HepG2 (cell line): Measurements from ENCODE around the gene PLEKHA6. TPM values are rescaled to one million over a fixed set of nuclear protein-coding genes. Genes with fewer than 3 reads are reported as not detected.

Source experiments
- ATAC-seq: fragments of 200-7000 bp; cut with Tn5 transposase; 3 replicates; pipeline ENCODE4 v1.9.1; 2020; ENCODE audit warnings: mild to moderate bottlenecking, moderate library complexity
- BruUV-seq: library from RNA; stranded (reverse); fragments of 400-500 nt; replicated peaks from 2 replicates; lab custom pipeline; 2021; lab: Mats Ljungman, UMichigan
- CTCF ChIA-PET: fragments of 300-600 bp; formaldehyde crosslinking; extraction: SDS; loops from one replicate; lab custom pipeline; 2021; ENCODE audit warnings: low total read pairs, inconsistent platforms, low intra/inter-chr PET ratio; lab: Yijun Ruan, JAX
- POLR2A ChIA-PET: fragments of 350-600 bp; sonication (Branson Sonifier 250); formaldehyde crosslinking; loops from one replicate; lab custom pipeline; 2020; ENCODE audit warnings: antibody characterized with exemption, inconsistent platforms; lab: Yijun Ruan, JAX
- DNase-seq: peaks from one replicate; pipeline ENCODE4 v3.0.0-alpha.2; 2015; ENCODE audit warnings: low spot score
- FAIRE-seq: peaks from 3 replicates; lab custom pipeline; 2011; peaks lifted over from hg19 to GRCh38; lab: Jason Lieb, UNC
- H2AFZ ChIP-seq: one replicate; pipeline ENCODE4 v1.6.1; 2011; ENCODE audit warnings: low read length, inconsistent platforms
- H3K27ac ChIP-seq: fragments of 300-600 bp; 3 replicates; pipeline ENCODE4 v1.8.0; 2011; ENCODE audit warnings: mixed run types, mild to moderate bottlenecking, mixed read lengths, low read length, inconsistent platforms; ENCODE audit not compliant: insufficient read depth; ENCODE audit errors: extremely low read length
- H3K27me3 ChIP-seq, 2 experiments: fragments of 200-600 bp in 1 of 2; 2 replicates in 1 of 2; 3 replicates in 1 of 2; pipeline versions ENCODE4 v1.6.0 to v1.8.0; 2011; ENCODE audit warnings: low read length in 2 of 2, mild to moderate bottlenecking in 2 of 2, moderate library complexity in 2 of 2, inconsistent platforms in 1 of 2; ENCODE audit not compliant: insufficient read depth in 2 of 2, control insufficient read depth in 1 of 2
- H3K36me3 ChIP-seq, 2 experiments: fragments of 200-600 bp in 1 of 2; replicated peaks in 1 of 2; 2 replicates in 1 of 2; 3 replicates in 1 of 2; pipeline versions ENCODE4 v1.5.1 to v1.8.0; 2011; ENCODE audit warnings: low read length in 2 of 2, inconsistent platforms in 1 of 2; ENCODE audit not compliant: insufficient read depth in 2 of 2, control insufficient read depth in 1 of 2
- H3K4me1 ChIP-seq: 2 replicates; pipeline ENCODE4 v1.5.1; 2012; ENCODE audit warnings: low read length, inconsistent platforms; ENCODE audit not compliant: insufficient read depth
- H3K4me2 ChIP-seq: 2 replicates; pipeline ENCODE4 v1.6.0; 2011; ENCODE audit warnings: low read depth, low read length, inconsistent platforms
- H3K4me3 ChIP-seq, 3 experiments: fragments of 200-600 bp in 1 of 3; sonication (generic), shearing (Covaris generic) in 1 of 3; replicated peaks in 1 of 3; 2 replicates each; pipeline ENCODE4 v1.5.1; 2011 to 2016; ENCODE audit warnings: low read length in 3 of 3, inconsistent platforms in 2 of 3, low read depth in 2 of 3, mild to moderate bottlenecking in 2 of 3, control low read depth in 1 of 3, mixed read lengths in 1 of 3; ENCODE audit not compliant: insufficient read depth in 1 of 3
- H3K79me2 ChIP-seq: one replicate; pipeline ENCODE4 v1.6.1; 2011; ENCODE audit warnings: low read length, inconsistent platforms; ENCODE audit not compliant: insufficient read depth
- H3K9ac ChIP-seq: 2 replicates; pipeline ENCODE4 v1.6.0; 2011; ENCODE audit warnings: mild to moderate bottlenecking, low read depth, low read length, inconsistent platforms; ENCODE audit not compliant: insufficient read depth
- H3K9me3 ChIP-seq: 2 replicates; pipeline ENCODE4 v1.5.1; 2012; ENCODE audit warnings: mild to moderate bottlenecking, low read length
- H4K20me1 ChIP-seq: 2 replicates; pipeline ENCODE4 v1.6.0; 2011; ENCODE audit warnings: inconsistent platforms, mild to moderate bottlenecking, low read length, moderate library complexity; ENCODE audit not compliant: insufficient read depth
- E2F5 ChIP-seq: sonication (generic); formaldehyde crosslinking; conservative IDR thresholded peaks from 2 replicates; pipeline ENCODE4 v1.4.0; 2020; ENCODE audit warnings: missing genetic modification reagents
- HOXA9 ChIP-seq: sonication (generic); formaldehyde crosslinking; IDR thresholded peaks from 2 replicates; pipeline ENCODE4 v1.8.1; 2022; ENCODE audit warnings: missing genetic modification reagents, mild to moderate bottlenecking, moderate library complexity, borderline replicate concordance
- POLR2AphosphoS2 ChIP-seq: IDR thresholded peaks from 2 replicates; pipeline ENCODE4 v1.6.1; 2011; ENCODE audit warnings: low read depth, low read length, improper control_type of control experiment
- RBAK ChIP-seq: sonication (generic); formaldehyde crosslinking; IDR thresholded peaks from 2 replicates; pipeline ENCODE4 v1.5.1; 2020; ENCODE audit warnings: mild to moderate bottlenecking, missing genetic modification reagents
- RBM39 ChIP-seq: fragments of 200-400 bp; formaldehyde crosslinking; IDR thresholded peaks from one replicate; pipeline ENCODE4 v1.6.1; 2018; ENCODE audit warnings: antibody characterized with exemption, mild to moderate bottlenecking, low read depth, low read length; ENCODE audit not compliant: poor library complexity, severe bottlenecking
- TRAFD1 ChIP-seq: sonication (generic); formaldehyde crosslinking; IDR thresholded peaks from 2 replicates; pipeline ENCODE4 v1.5.1; 2020; ENCODE audit warnings: missing genetic modification reagents, mild to moderate bottlenecking, borderline replicate concordance
- TRIM24 ChIP-seq: sonication (generic); formaldehyde crosslinking; IDR thresholded peaks from 2 replicates; pipeline ENCODE4 v1.8.0; 2022; ENCODE audit warnings: mild to moderate bottlenecking, missing genetic modification reagents
- U2AF2 ChIP-seq: fragments of 200-400 bp; formaldehyde crosslinking; IDR thresholded peaks from 2 replicates; pipeline ENCODE4 v1.6.1; 2017; ENCODE audit warnings: low read depth, mild to moderate bottlenecking, low read length
- ZFP37 ChIP-seq: sonication (generic); formaldehyde crosslinking; IDR thresholded peaks from 2 replicates; pipeline ENCODE4 v1.4.0; 2020; ENCODE audit warnings: missing genetic modification reagents, borderline replicate concordance
- ZNF44 ChIP-seq: sonication (generic); formaldehyde crosslinking; IDR thresholded peaks from 2 replicates; pipeline ENCODE4 v1.5.1; 2020; ENCODE audit warnings: mild to moderate bottlenecking, missing genetic modification reagents
- ZNF609 ChIP-seq: sonication (generic); formaldehyde crosslinking; IDR thresholded peaks from 2 replicates; pipeline ENCODE4 v1.4.0; 2020; ENCODE audit warnings: mild to moderate bottlenecking, missing genetic modification reagents, borderline replicate concordance
- WGBS: methylation state at CpG from one replicate; pipeline ENCODE4 v1.1.6; 2017; ENCODE audit warnings: low lambda C conversion rate; 5-methylcytosine and 5-hydroxymethylcytosine counted together
- in situ Hi-C: cut with HindIII; loops from 2 replicates; pipeline ENCODE4 v1.10.0; 2017; ENCODE audit warnings: low pct_unique_long_range_greater_than_20kb; ENCODE audit not compliant: extremely low pct_ligation_motif_present
- intact Hi-C: fragments of 100-400 bp; cut with micrococcal nuclease; formaldehyde crosslinking; loops from one replicate; pipeline ENCODE4 v1.10.0; 2022; ENCODE audit not compliant: unreplicated experiment
- polyA plus RNA-seq, 8 experiments: library from polyadenylated mRNA; depleted of rRNA in 3 of 8; stranded (reverse) in 7 of 8; unstranded in 1 of 8; fragments of >200 nt; fragmentation: Illumina TruSeq in 4 of 8; extraction: Trizol in 4 of 8; gene quantifications; 2 replicates each; pipeline versions ENCODE4 v1.2.1 to v1.2.3, GENCODE V29; 2011 to 2016; ENCODE audit warnings: low read depth in 4 of 8, missing spikeins in 1 of 8, mixed read lengths in 1 of 8; ENCODE audit not compliant: insufficient read depth in 1 of 8
- total RNA-seq, 5 experiments: library from RNA; depleted of rRNA; stranded (reverse); fragments of >200 nt; fragmentation: Illumina TruSeq; extraction: Trizol; gene quantifications; 2 replicates each; pipeline ENCODE4 v1.2.3, GENCODE V29; 2016; ENCODE audit warnings: low read depth in 1 of 5

Gene PLEKHA6
- total and polyA plus RNA-seq, 2 of the 13 experiments (the other 11 are each of a cell fraction or from before 2014, with no cell fraction given) = 5.3 to 11.4 TPM

- TF ChIP-seq TRAFD1 = no peak
Measured at GRCh38 chr1:204216236-204216635, 143.5 kb downstream of the PLEKHA6 start (continued).

- peak within 1 kb of the TSS; percentile 57 to 84 (median 67) for H3K4me3 ChIP-seq
- H3K27me3 ChIP-seq = no peaks in the 10 kb centered on the region; a peak in 1 of 5 replicates
- peak within 1 kb of the TSS; percentile 61 for H3K9ac ChIP-seq
- H4K20me1 ChIP-seq = peaks cover under 1% of the 10 kb centered on the region; the same call in 1 of the 2 replicates
- H3K79me2 ChIP-seq = peaks cover 13% of the 10 kb centered on the region
- H3K4me1 ChIP-seq = peaks cover 41% of the 10 kb centered on the region
- DNase-seq (peak; percentile 90), ATAC-seq (peak; percentile 90), FAIRE-seq (peak; percentile 96)
- no peaks in the 10 kb centered on the region for H3K36me3 ChIP-seq
- POLR2A ChIA-PET = interaction anchor here (0.8 to 1.8 kb wide), 25 partner anchors 9 to 197 kb away, joined by 3 to 12 read pairs (median 3); partner anchors contain the start of genes ETNK2 and KISS1
- H3K9me3 ChIP-seq = no peaks in the 10 kb centered on the region
- H3K27ac ChIP-seq = peak within 1 kb of the TSS; percentile 66
- CTCF ChIA-PET = interaction anchor here (0.8 to 3.7 kb wide), 4 partner anchors 45 to 185 kb away, joined by 3 to 29 read pairs (median 6); no protein-coding TSS in a partner anchor
- intact Hi-C loops = loop anchor here (1.0 to 5.0 kb wide), 5 partner anchors 40 to 352 kb away; partner anchors contain the start of gene SNRPE
- H2AFZ ChIP-seq = peak within 1 kb of the TSS; percentile 91
- 3% methylated on average over 20 of the region's 41 CpGs for WGBS
- BruUV-seq = no TSS peak
- peak within 1 kb of the TSS; percentile 83 for H3K4me2 ChIP-seq
- in situ Hi-C loops = loop anchor here (5.0 kb wide), 2 partner anchors 57 to 148 kb away; no protein-coding TSS in a partner anchor
- no peak for TF ChIP-seq U2AF2
- TF ChIP-seq TRIM24 (CRISPR knock-in tag) = no peak
- peak; percentile 91 for TF ChIP-seq ZFP37 (CRISPR knock-in tag)
- TF ChIP-seq HOXA9 (CRISPR knock-in tag) = no peak
- TF ChIP-seq RBM39 = no peak
- TF ChIP-seq E2F5 (CRISPR knock-in tag) = no peak
- 0 out of 2 replicates have a peak, but pooled peaks have one; percentile 48 for TF ChIP-seq RBAK (CRISPR knock-in tag)
- TF ChIP-seq POLR2AphosphoS2 = no peak
- peak; percentile 65 for TF ChIP-seq ZNF609
- no peak; the same call in 1 of the 2 replicates for TF ChIP-seq ZNF44 (CRISPR knock-in tag)
Measured at GRCh38 chr1:204213668-204214662, 145.8 kb downstream of the PLEKHA6 start, which contains the start of gene GOLT1A. TSS of gene GOLT1A (minus strand) at chr1:204213988. CDS start at chr1:204213906, 82 bp downstream.
